HG03159 (cell line): ENCODE measurements around the gene STK10.
A peak's percentile ranks its signal among the peaks of the same experiment; 100 is the strongest.
"Not testable (repeated sequence)": the region's sequence is repeated elsewhere in the genome, so short reads cannot be mapped to it uniquely, and the experiment has no call there.

Experiments
- ATAC-seq: cut with Tn5 transposase; IDR thresholded peaks from one replicate; pipeline ENCODE4 v1.9.1; 2021; ENCODE audit warnings: mild to moderate bottlenecking, moderate library complexity; ENCODE audit not compliant: unreplicated experiment

STK10 gene

DNA sequence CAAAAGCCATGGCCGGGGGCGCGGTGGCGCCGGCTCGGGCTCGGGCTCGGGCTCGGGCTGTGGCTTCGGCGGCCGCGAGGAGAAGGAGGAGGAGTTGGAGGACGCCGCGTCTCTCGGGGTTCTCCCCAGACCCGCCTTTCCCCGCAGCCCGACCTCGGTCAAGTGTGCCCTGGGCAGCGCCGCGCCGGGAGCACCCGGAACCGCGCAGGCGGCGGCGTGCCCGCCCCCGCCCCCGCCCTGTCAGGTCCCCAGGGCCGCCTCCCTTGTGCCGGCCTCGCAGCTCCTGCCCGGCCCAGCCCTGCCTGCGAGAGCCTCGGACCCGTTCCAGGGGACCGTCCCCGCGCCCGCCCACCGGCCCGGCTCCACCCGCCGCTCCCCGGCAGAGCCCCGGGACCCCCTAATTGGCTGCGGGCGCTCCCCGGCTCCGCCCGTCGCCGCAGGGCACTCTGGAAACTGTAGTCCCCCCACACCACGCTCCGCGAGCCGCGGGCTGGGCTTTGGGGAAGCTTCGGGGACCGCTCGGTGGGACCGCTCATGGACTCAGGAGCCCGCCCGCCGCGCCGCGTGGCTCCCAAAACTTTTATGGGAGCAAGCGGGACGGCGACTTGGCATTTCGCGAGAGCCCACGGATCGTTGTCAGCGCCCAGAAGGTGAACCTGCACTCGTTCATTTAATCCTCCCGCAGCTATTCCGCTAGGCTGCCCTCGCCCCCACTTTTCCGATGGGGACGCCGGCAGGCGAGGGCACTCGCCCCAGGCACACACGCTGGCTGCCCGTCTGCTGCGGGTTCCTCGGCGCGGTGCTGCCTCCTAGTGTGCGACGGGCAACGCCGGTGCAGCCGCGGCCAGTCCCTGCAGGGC lies at the start of gene STK10:
TSS of gene STK10 (minus strand) at position 192 of the 860 bp plus-strand sequence. CDS start at position 10, 182 bp downstream.
- peak; percentile 67 for ATAC-seq

DNA sequence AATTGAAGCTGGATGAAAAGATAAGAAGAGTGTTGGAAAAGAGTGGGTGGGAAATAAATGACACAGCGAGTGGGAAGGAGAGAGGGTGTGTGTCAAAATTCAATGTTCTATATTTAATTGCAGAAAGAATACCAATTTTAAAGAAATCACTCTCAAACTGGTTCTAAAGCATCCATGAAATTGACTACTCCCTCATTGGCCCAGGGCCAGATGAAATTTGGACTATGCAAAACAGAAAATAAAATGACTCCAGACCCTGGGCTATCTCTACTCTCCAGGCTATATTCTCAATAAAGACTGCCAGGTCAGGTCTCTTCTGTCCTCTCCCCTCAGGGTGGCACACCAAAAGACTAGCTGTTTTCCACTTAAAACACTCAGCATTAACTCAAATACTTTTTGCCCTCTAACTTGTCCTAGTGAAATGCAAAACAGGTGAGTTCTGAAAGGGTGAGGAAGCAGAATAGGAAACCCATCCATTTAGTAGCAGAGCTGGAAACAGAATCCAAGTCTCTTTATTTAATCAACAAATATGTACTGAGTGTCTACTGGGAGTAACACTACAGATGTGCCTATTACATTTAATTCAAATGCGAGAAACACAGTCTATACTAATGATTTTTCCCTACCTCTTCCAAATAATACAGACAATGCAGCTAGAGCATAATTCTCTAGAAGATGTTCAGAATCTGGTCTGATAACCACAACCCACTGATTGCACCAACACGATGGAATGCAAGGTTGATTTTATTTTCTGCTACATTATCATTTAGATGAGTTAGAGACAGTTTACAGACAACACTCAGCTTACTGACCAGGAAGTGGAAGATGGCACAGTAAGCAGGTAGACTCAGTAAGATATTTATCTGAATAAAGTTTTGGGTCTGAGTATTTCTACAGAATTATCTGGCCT lies 48.1 kb upstream of the STK10 start:
- no peak for ATAC-seq

DNA sequence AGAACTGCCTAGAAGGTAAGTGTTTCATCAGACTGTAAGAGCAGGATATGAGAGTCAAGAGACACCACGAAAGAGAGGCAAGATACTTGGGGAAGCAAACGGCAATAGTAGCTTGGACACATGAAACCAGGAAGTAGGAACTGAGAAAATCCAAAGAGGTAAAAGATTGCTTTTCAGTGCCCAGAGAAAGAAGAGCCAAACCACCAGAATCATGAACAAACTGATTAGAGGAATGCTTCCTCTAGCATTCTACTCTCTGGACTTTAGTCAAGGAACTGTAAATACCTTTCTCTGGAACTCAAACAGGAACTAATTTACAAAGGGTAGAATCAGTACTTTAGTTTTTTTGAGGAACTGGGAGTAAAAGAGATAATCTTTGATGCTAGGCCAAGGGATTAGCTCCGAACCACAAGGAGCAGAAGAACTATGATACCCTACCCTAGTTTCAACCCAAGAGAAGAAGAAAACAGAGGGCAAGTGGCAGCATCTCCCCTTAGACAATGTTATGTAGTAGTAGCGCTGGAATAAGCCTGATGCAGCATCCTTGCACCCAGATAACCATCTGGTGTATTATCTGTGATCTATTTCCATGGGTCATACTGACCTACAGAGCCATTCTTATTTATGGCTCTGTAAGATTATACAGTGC lies 47.2 kb upstream of the STK10 start:
- ATAC-seq, result peak; percentile 70

DNA sequence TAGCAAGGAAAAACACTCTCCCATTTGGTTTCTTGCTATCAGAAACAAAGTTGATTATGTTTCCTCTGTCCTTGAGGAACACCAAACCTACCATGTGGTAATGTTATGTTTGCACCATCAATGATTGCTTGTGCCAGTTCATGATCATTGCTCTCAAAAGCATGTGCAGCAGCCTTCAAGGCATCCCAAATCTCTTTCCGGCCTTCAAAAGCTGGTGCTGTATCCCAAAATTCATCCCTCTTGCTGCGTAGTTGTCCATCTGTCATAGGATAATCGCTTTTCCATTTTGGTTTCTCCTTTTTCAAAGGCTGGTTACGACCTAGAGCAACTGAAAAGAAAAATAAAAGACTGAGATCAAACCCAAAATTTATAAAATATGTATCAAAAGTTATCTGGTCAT lies 46.0 kb upstream of the STK10 start:
- no peak for ATAC-seq

DNA sequence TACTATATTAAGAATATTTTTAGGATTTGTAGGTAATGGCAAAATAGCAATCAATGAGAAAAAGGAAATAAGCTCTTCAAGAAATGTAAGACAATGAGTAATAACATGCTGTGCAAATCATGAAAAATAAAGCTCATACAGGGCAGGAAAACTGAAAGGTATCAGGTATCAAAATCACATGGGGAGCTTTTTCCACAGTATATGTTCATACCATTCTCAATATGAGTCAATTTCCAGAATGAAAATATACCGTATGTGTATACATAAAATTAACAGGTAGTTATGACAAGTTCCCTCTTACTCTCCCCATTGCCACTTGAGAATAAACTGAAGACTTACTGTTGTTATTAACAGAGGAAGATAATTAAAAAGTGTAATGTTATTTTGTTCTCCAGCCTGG lies 41.9 kb upstream of the STK10 start:
- no peak for ATAC-seq

DNA sequence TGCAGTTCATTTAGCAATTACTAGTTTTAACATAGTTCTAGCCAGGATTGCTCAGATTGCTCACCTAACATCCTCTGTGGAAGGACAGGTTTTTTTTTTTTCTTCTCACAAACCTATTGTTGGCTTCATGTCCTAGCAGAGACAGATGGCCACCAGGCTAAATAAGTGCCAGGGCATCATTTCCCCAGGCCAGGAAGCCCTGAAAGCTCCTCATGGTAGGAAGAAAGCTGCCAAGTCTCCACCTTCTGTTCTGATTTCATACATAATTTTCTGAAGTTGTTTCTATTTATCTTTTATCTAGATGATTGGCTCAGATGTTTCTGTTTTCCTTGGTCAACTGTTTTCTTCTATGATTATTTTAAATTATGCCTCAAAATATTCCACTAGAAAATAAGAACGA lies 37.0 kb upstream of the STK10 start:
- no peak for ATAC-seq

DNA sequence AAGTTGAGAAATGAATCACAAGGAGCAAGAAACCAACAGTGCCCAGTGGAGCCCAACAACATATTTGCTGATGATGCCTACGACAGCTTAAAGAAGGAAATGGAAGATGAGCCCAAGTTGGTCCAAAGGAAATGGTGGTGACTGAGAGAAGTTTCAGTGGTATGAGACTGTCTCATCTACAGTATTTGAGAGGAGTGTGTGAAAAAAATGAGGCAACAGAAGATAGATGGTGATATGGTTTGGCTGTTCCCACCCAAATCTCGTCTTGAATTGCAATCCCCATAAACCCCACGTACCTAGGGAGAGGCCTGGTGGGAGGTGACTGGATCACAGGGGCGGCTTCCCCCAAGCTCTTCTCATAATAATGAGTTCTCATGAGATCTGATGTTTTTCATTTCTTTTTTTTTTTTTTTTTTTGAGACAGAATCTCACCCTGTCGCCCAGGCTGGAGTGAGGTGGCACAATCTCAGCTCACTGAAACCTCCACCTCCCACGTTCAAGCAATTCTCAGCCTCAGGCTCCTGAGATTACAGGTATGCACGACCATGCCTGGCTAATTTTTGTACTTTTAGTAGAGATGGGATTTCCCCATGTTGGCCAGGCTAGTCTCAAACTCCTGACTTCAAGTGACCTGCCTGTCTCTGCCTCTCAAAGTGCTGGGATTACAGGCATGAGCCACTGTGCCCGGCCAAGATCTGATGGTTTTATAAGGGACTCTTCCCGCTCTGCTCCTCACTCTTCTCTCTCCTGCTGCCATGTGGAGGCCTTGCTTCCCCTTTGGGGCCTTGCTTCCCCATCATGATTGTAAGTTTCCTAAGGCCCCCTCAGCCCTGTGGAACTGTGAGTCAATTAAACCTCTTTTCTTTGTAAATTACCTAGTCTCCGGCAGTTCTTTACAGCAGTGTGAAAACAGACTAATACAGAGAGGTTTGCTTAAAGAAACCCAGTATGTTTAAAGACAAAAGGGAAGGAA lies 36.2 kb upstream of the STK10 start:
- peak; percentile 76 for ATAC-seq

DNA sequence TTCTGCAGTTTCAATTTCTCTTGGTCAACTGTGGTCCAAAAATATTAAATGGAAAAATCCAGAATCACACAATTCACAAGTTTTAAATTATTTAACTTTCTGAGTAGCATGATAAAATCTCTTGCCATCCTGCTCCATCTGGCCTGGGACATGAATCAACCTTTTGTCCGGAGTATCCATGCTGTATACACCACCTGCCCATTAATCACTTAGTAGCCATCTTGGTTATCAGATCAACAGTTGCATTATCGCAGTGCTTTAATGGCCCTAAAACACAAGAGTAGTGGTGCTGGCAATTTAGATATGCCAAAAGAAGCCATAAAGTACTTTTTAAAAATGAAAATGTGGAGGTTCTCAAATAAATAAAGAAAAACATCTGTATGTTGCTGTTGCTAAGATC lies 31.3 kb upstream of the STK10 start:
- no peak for ATAC-seq

DNA sequence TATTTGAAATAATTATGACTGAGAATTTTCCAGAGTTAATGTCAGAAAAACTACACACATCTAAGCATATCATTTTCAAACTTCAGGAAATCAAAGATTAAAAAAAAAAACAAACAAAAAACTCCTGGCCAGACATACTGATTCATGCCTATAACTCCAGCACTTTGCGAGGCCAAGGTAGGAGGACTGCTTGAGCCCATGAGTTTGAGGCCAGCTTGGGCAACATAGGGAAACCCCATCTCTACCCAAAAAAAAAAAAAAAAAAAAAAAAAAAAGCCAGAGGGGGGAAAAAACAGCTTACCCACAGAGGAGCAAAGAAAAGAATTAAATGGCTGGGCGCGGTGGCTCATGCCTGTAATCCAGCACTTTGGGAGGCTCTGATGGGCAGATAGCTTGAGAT lies 28.3 kb upstream of the STK10 start:
- ATAC-seq, result no peak

DNA sequence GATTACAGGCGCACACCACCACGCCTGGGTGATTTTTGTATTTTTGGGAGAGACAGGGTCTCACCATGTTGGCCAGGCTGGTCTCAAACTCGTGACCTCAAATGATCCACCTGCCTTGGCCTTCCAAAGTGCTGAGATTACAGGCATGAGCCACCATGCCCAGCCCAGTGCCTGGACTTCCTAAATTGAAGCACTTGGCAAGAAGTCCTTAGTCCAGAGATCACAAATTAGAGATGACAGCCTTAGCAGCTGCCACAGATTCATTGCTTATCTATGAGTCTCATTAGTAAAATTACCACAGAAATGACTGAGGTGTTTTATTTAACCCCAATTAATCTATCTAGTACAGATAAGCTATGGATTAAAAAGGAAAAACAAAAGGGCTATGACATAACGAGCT lies 25.1 kb upstream of the STK10 start:
- ATAC-seq, result no peak

DNA sequence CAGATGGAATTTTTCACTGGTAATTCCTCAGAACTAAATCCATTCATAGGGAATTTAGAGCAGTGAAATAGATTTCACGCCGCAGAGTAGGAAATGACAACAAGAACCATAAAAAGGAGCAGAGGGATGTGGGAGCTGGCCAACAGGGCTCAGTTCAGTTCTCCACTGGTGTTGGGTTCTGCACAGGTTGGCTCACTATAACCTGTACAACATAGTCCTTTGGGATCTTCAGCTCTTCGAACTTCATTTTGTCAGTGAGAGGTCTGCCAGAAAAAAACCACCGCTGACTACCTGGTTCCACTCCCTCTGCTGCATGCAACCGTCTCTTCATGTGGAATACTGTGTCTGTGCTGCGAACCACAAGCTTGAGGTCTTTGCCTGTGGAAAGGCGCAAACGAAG lies 23.7 kb upstream of the STK10 start:
- no peak for ATAC-seq

DNA sequence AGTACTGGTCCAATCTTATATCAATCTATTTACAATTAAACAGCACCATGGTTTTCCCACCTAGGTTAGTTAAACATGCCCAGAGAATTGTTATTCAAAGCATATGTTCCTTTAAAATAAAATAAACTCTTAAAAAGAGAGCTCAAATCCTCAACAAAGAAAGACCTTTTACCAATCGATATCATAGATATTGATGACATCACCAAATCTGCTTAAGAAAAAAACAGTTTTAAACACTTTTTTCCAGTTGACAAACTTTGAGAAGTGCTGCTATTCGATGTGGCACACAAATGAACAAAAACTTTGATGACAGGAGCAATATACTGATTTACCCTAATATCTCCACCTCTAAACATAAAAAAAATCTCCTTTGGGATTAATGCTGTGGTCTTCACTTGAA lies 21.7 kb upstream of the STK10 start:
- ATAC-seq, result no peak

DNA sequence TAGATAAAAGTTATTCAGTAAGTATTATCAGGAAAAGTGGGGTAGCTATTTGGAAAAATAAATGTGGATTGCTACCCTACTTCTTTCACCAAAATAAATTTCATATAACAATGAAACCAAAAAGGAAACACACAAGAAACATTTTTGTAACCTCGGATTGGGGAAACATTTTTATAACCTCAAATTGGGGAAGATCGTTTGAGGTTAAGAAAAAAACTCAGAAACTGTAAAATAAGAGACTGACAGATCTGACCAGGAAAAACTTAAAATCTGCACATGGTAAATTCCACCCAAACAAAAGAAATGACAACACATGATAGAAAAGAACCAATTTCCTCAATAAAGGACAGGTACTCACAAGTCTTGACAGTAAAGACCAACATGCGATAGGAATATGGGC lies 19.5 kb upstream of the STK10 start:
- no peak for ATAC-seq

DNA sequence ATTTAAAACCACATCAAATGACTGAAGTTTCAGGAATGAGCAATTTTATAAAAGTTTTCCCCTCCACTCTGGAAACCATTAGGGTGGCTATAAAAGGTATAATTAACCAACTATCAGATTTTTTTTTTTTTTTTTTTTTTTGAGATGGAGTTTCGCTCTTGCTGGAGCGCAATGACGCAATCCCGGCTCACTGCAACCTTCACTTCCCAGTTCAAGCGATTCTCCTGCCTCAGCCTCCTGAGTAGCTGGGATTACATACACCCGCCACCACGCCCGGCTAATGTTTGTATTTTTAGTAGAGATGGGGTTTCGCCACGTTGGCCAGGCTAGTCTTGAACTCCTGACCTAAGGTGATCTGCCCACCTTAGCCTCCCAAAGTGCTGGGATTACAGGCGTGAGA lies 18.0 kb upstream of the STK10 start:
- not testable (repeated sequence) for ATAC-seq

DNA sequence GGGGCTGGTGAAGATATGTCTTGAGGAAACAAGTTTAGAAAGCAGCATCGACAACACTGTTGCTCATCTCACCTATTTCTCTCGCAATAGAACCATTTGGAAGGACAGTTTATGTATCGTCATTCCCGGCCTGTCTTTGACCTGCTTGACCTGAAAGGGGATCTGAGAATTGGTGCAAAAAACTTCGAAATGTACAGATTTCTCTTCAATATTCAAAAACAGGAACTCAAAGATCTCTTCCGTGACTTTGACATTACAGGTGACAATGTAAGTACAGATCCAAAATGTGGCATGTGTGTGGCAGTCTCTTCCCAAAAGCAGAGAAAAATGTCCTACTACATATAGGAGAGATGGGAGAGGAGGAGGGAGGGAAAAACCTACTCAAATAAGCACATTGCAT lies 12.5 kb upstream of the STK10 start:
- no peak for ATAC-seq

DNA sequence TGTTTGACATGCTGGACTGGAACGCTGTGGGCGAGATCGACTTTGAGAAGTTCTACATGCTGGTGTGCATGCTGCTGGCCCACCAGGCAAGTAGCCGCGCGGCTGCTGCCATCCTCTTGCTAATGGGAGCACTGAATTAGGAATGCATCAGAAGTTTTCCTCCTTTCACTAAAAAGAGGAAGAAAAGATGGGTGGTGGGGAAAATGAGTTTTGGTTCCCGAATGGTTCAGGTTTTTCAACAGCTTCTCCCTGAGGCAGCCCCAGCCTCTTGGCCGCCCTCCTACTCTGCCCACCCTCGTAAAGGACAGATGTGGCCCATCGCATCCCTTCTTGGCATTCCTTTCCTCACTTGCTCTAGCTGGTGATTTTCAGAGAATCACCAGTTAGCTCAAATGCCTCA lies 11.4 kb upstream of the STK10 start:
- ATAC-seq, result no peak

DNA sequence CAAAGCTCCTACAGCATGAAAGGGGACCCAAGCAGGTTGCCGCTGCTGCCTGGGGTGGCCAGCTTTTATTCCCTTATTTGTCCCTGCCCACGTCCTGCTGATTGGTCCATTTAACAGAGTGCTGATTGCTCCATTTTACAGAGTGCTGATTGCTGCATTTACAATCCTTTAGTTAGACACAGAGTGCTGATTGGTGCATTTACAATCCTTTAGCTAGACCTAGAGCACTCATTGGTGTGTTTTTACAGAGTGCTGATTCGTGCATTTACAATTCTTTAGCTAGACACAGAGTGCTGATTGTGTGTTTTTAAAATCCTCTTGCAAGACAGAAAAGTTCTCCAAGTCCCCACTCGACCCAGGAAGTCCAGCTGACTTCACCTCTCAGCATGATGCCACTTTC lies 9.8 kb upstream of the STK10 start:
- ATAC-seq, result not testable (repeated sequence)

DNA sequence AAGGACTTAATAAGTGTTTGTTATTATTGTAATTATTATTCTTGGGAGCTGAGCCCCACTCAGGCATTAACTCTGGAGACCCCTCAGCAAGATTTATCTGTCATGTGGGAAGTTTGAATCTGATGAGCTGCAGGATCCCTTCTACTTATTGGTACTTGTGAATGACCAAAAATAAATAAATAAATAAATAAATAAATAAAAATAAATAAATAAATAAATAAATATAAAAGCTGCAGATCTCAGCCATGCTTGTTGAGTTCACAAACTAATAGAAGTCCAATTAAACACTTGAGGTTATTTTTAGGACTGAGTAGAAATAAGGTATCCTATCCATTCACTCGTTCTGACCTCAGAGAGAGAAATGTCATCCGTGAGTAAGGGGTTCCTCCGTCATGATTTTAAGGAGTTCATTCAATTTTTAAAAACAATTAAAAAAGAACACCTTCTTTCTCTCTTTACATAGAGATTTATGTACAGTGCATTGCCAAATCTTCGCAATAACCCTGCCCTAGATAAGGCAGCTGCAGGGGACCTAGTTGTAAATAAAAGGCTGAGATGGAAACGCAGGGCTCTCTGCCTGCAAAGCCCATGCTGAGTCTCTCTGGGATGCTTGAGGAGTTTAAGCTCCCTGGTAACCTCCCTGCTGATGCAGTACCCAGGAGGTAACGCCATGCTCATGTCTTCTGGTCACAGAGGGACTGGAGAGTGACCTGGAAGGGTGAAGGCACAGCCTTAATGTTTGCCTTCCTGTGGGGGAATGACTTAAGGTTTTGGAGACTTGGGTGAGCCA lies 7.2 kb upstream of the STK10 start:
- ATAC-seq, result no peak

DNA sequence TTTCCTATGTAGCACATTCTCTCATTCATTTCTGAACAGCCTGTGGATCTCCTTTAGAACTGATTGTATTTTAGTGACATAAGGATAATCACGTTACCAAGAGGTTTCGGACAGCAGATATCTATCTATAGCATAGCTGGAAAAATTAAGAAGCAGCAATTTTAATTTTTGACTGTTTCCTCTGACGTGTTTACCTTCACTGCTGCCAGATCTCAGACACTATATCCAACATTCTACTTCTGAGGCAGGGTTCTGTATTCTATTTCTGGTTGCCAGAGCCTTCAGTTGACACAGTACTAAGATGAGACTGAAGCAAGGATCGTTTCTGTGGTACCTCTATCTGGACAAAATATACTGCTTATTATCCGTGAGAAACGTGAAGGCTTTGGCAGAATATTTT lies 5.8 kb upstream of the STK10 start, which contains the start of gene EFCAB9:
TSS of gene EFCAB9 (plus strand) at position 301 of the 400 bp plus-strand sequence. CDS start at position 302, 1 bp downstream.
- no peak for ATAC-seq
